ENCODE measurements around the gene SMYD1.
A peak's percentile ranks its signal among the peaks of the same experiment; 100 is the strongest.

SMYD1 gene

GRCh38 chr2:88147145-88147544 lies 79.5 kb downstream of the SMYD1 start:
- DNase-seq = no peak

- DNase-seq = no peak
These were observed 81.4 kb downstream of the SMYD1 start for GRCh38 chr2:88148929-88149438.

GRCh38 chr2:88159481-88159880 lies 91.9 kb downstream of the SMYD1 start:
- no peak for DNase-seq

GRCh38 chr2:88159955-88160415 lies 92.4 kb downstream of the SMYD1 start:
- DNase-seq = peak in 2 of 4 experiments; percentile 12 to 20

- DNase-seq = no peak
These were observed 92.9 kb downstream of the SMYD1 start for GRCh38 chr2:88160517-88160916.

- no peak for DNase-seq
These were observed 94.0 kb downstream of the SMYD1 start for GRCh38 chr2:88161446-88162244.

Data from activated naive CD4-positive, alpha-beta T cell (primary cell).